NCI-H1105 (cell line): ENCODE measurements around the gene HABP2.

Experiments
- DNase-seq: peaks from one replicate; lab custom pipeline; 2025; lab: John Stamatoyannopoulos, UW

Gene HABP2

GRCh38 chr10:113631684-113632367 is 79.0 kb downstream of the HABP2 start:
- no peak for DNase-seq
